BLaER1 treated with 17β-estradiol and CSF1 and Interleukin-3, amounts not matched to agents 10 nM and 100 nM (cell line): ENCODE data around the gene GLYATL1B.
"Not testable (repeated sequence)": the region's sequence is repeated elsewhere in the genome, so short reads cannot be mapped to it uniquely, and the experiment has no call there.

Source experiments
- H3K27ac ChIP-seq, 11 experiments: shearing (Covaris generic); formaldehyde crosslinking; 2 replicates each; pipeline ENCODE4 v1.8.1; 2022
- H3K27me3 ChIP-seq, 11 experiments: shearing (Covaris generic); formaldehyde crosslinking; 2 replicates each; pipeline ENCODE4 v1.8.1; 2022
- H3K36me3 ChIP-seq, 11 experiments: shearing (Covaris generic); formaldehyde crosslinking; 2 replicates each; pipeline ENCODE4 v1.8.1; 2022
- H3K4me1 ChIP-seq, 10 experiments: shearing (Covaris generic); formaldehyde crosslinking; 2 replicates each; pipeline ENCODE4 v1.8.1; 2022
- H3K4me2 ChIP-seq, 11 experiments: shearing (Covaris generic); formaldehyde crosslinking; 2 replicates each; pipeline ENCODE4 v1.8.1; 2022
- H3K4me3 ChIP-seq, 10 experiments: shearing (Covaris generic); formaldehyde crosslinking; 2 replicates each; pipeline ENCODE4 v1.8.1; 2022
- H3K9ac ChIP-seq, 11 experiments: shearing (Covaris generic); formaldehyde crosslinking; 2 replicates each; pipeline ENCODE4 v1.8.1; 2022
- H3K9me3 ChIP-seq, 11 experiments: shearing (Covaris generic); formaldehyde crosslinking; replicated peaks in 1 of 11; 2 replicates each; pipeline ENCODE4 v1.8.1; 2022
- H4K20me1 ChIP-seq, 11 experiments: shearing (Covaris generic); formaldehyde crosslinking; 2 replicates each; pipeline ENCODE4 v1.8.1; 2022
- Cebpa-rat ChIP-seq, 11 experiments: shearing (Covaris generic); IDR thresholded peaks; 2 replicates each; pipeline ENCODE4 v1.8.1; 2022

Gene GLYATL1B

GRCh38 chr11:59062602-59063529, 23.2 kb upstream of the GLYATL1B start:
- Histone ChIP-seq H3K4me2 (no peak overlapping the region), H3K9me3 (peaks cover 0 to 12% (median 7%) of the 10 kb centered on the region in 11 experiments; a peak in 13 of 22 replicates), H3K27ac (no peak overlapping the region), H3K4me3 (no peak overlapping the region), H3K4me1 (peaks cover 0 to 7% (median 0%) of the 10 kb centered on the region in 10 experiments; a peak in 3 of 20 replicates), H3K36me3 (no peaks in the 10 kb centered on the region), H4K20me1 (no peaks in the 10 kb centered on the region), H3K27me3 (no peaks in the 10 kb centered on the region), H3K9ac (no peak overlapping the region)
- TF ChIP-seq Cebpa-rat (IDR thresholded peaks at IDR 0.05) = no peak

- H3K27me3 ChIP-seq, H3K4me3 ChIP-seq, H4K20me1 ChIP-seq, H3K4me1 ChIP-seq, H3K36me3 ChIP-seq, H3K4me2 ChIP-seq, H3K9ac ChIP-seq, H3K27ac ChIP-seq: not testable (repeated sequence)
- peaks cover 0 to 12% (median 7%) of the 10 kb centered on the region in 11 experiments; a peak in 13 of 22 replicates for H3K9me3 ChIP-seq
These were observed 21.9 kb upstream of the GLYATL1B start for GRCh38 chr11:59063996-59064727.

GRCh38 chr11:59069087-59069486, 17.0 kb upstream of the GLYATL1B start:
- H3K4me2 ChIP-seq = no peak overlapping the region
- H3K27ac ChIP-seq = no peak overlapping the region
- no peaks in the 10 kb centered on the region for H3K36me3 ChIP-seq
- H3K9me3 ChIP-seq = peaks cover 0 to 3% (median 0%) of the 10 kb centered on the region in 11 experiments; a peak in 2 of 22 replicates
- H4K20me1 ChIP-seq = no peaks in the 10 kb centered on the region
- H3K4me1 ChIP-seq = peaks cover 0 to 3% (median 0%) of the 10 kb centered on the region in 10 experiments; a peak in 2 of 20 replicates
- TF ChIP-seq Cebpa-rat (IDR thresholded peaks at IDR 0.05) = no peak
- H3K9ac ChIP-seq = no peak overlapping the region
- no peaks in the 10 kb centered on the region for H3K27me3 ChIP-seq
- H3K4me3 ChIP-seq = no peak overlapping the region

- Histone ChIP-seq H3K9me3 (peaks cover 0 to 16% (median 11%) of the 10 kb centered on the region in 11 experiments; a peak in 15 of 22 replicates), H3K36me3 (no peaks in the 10 kb centered on the region), H3K4me2 (no peak overlapping the region; a peak in 1 of 22 replicates), H3K9ac (no peak overlapping the region), H3K27me3 (no peaks in the 10 kb centered on the region), H3K4me3 (no peak overlapping the region), H3K4me1 (peaks cover 0 to 15% (median 9%) of the 10 kb centered on the region in 10 experiments; a peak in 14 of 20 replicates), H4K20me1 (no peaks in the 10 kb centered on the region), H3K27ac (no peak overlapping the region)
- TF ChIP-seq Cebpa-rat (IDR thresholded peaks at IDR 0.05) = no peak
These were observed 9.1 kb upstream of the GLYATL1B start for GRCh38 chr11:59076876-59077571.

- Histone ChIP-seq H3K4me1 (peaks cover 0 to 15% (median 9%) of the 10 kb centered on the region in 10 experiments; a peak in 14 of 20 replicates), H3K4me3 (no peak overlapping the region), H3K36me3 (no peaks in the 10 kb centered on the region), H3K4me2 (peak overlapping the region in 6 of 11 experiments; percentile 1 to 49 (median 27); a peak in 9 of 22 replicates), H3K9ac (no peak overlapping the region), H3K27me3 (no peaks in the 10 kb centered on the region), H3K27ac (no peak overlapping the region), H3K9me3 (peaks cover 0 to 16% (median 11%) of the 10 kb centered on the region in 11 experiments; a peak in 15 of 22 replicates), H4K20me1 (no peaks in the 10 kb centered on the region)
- no peak for TF ChIP-seq Cebpa-rat (IDR thresholded peaks at IDR 0.05)
These were observed 7.7 kb upstream of the GLYATL1B start for GRCh38 chr11:59078435-59078834.

- Histone ChIP-seq H3K4me2 (peak overlapping the region in 6 of 11 experiments; percentile 1 to 49 (median 27); a peak in 10 of 22 replicates), H3K9ac (no peak overlapping the region), H4K20me1 (no peaks in the 10 kb centered on the region), H3K4me3 (no peak overlapping the region), H3K36me3 (no peaks in the 10 kb centered on the region), H3K9me3 (peaks cover 0 to 16% (median 11%) of the 10 kb centered on the region in 11 experiments; a peak in 14 of 22 replicates), H3K27ac (no peak overlapping the region), H3K4me1 (peaks cover 0 to 15% (median 9%) of the 10 kb centered on the region in 10 experiments; a peak in 14 of 20 replicates), H3K27me3 (no peaks in the 10 kb centered on the region)
- TF ChIP-seq Cebpa-rat (IDR thresholded peaks at IDR 0.05) = no peak
These were observed 7.0 kb upstream of the GLYATL1B start for GRCh38 chr11:59079086-59079485.

GRCh38 chr11:59080421-59080820, 5.7 kb upstream of the GLYATL1B start:
- not testable (repeated sequence) for H3K36me3 ChIP-seq, H3K9ac ChIP-seq, H3K4me2 ChIP-seq, H3K27ac ChIP-seq, H3K27me3 ChIP-seq, H3K4me3 ChIP-seq, H4K20me1 ChIP-seq
- H3K4me1 ChIP-seq = peaks cover 0 to 15% (median 9%) of the 10 kb centered on the region in 10 experiments; a peak in 14 of 20 replicates
- H3K9me3 ChIP-seq = peaks cover 0 to 16% (median 11%) of the 10 kb centered on the region in 11 experiments; a peak in 12 of 22 replicates

- not testable (repeated sequence) for H3K36me3 ChIP-seq, H4K20me1 ChIP-seq, H3K27me3 ChIP-seq, H3K9me3 ChIP-seq, H3K27ac ChIP-seq, H3K4me2 ChIP-seq, H3K4me3 ChIP-seq, H3K9ac ChIP-seq
- H3K4me1 ChIP-seq = peaks cover 0 to 15% (median 9%) of the 10 kb centered on the region in 10 experiments; a peak in 14 of 20 replicates
These were observed 4.6 kb upstream of the GLYATL1B start for GRCh38 chr11:59081430-59082020.
